MCF 10A (cell line): Measurements from ENCODE around the gene TRIB2. TPM values are rescaled to one million over a fixed set of nuclear protein-coding genes. Genes with fewer than 3 reads are reported as not detected.

Experiments used
- BruUV-seq: library from RNA; stranded (reverse); fragments of 400-500 nt; replicated peaks from 2 replicates; lab custom pipeline; 2021; lab: Mats Ljungman, UMichigan
- CTCF ChIA-PET: fragments of 300-600 bp; sonication (Branson Sonifier 250); formaldehyde crosslinking; extraction: SDS; loops from one replicate; lab custom pipeline; 2021; ENCODE audit warnings: antibody characterized with exemption, inconsistent platforms; lab: Yijun Ruan, JAX
- POLR2A ChIA-PET: fragments of 300-600, 350-650 bp; sonication (Branson Sonifier 250); formaldehyde crosslinking; extraction: SDS; loops from one replicate; lab custom pipeline; 2020; ENCODE audit warnings: antibody characterized with exemption, inconsistent platforms; lab: Yijun Ruan, JAX
- DNase-seq: peaks from one replicate; pipeline ENCODE4 v3.0.0-alpha.2; 2018; ENCODE audit not compliant: unreplicated experiment
- H3K27ac Mint-ChIP-seq: one replicate; pipeline ENCODE4 v1.8.0; 2022; ENCODE audit warnings: mild to moderate bottlenecking, low read depth, mixed read lengths; ENCODE audit not compliant: unreplicated experiment
- H3K27me3 Mint-ChIP-seq: one replicate; pipeline ENCODE4 v1.8.0; 2022; ENCODE audit warnings: mixed read lengths; ENCODE audit not compliant: insufficient read depth, unreplicated experiment
- H3K36me3 Mint-ChIP-seq: one replicate; pipeline ENCODE4 v1.8.0; 2022; ENCODE audit warnings: mild to moderate bottlenecking, moderate library complexity, mixed read lengths; ENCODE audit not compliant: insufficient read depth, unreplicated experiment
- H3K4me1 Mint-ChIP-seq: one replicate; pipeline ENCODE4 v1.8.0; 2022; ENCODE audit warnings: mixed read lengths; ENCODE audit not compliant: insufficient read depth, unreplicated experiment
- H3K4me3 Mint-ChIP-seq: one replicate; pipeline ENCODE4 v1.8.0; 2022; ENCODE audit warnings: mild to moderate bottlenecking, moderate library complexity, mixed read lengths; ENCODE audit not compliant: unreplicated experiment
- H3K9me3 Mint-ChIP-seq: one replicate; pipeline ENCODE4 v1.8.0; 2022; ENCODE audit warnings: mixed read lengths; ENCODE audit not compliant: unreplicated experiment
- intact Hi-C: fragments of 100-400 bp; cut with micrococcal nuclease; formaldehyde crosslinking; loops from 2 replicates; pipeline ENCODE4 v1.14.1; 2022
- total RNA-seq: library from RNA; stranded (reverse); gene quantifications from 2 replicates; pipeline ENCODE4 v1.2.3, GENCODE V29; 2022
- TF ChIP-seq, protein P1 (sequence below): fragments of 200-600 bp; IDR thresholded peaks from one replicate; pipeline ENCODE4 v1.8.0; 2022; ENCODE audit warnings: antibody characterized with exemption, mild to moderate bottlenecking; ENCODE audit not compliant: unreplicated experiment

Gene TRIB2
- total RNA-seq, 1 experiment from 2014 or later: 12.9 TPM

GRCh38 chr2:12708508-12709206, 8.1 kb upstream of the TRIB2 start:
- BruUV-seq: no TSS peak
- Mint-ChIP-seq H3K4me1 (peaks cover 6% of the 10 kb centered on the region), H3K4me3 (no peak overlapping the region), H3K27me3 (no peaks in the 10 kb centered on the region), H3K36me3 (no peaks in the 10 kb centered on the region), H3K27ac (no peak overlapping the region), H3K9me3 (no peaks in the 10 kb centered on the region)
- ChIA-PET POLR2A (interaction anchor here (0.6 to 1.0 kb wide), 3 partner anchors 9 to 294 kb away, joined by 3 read pairs; no protein-coding TSS in a partner anchor), CTCF (interaction anchor here (0.6 to 1.0 kb wide), 5 partner anchors 21 to 879 kb away, joined by 3 to 4 read pairs (median 3); no protein-coding TSS in a partner anchor)
- intact Hi-C loops: no loop called here
- TF ChIP-seq, protein P1, sequence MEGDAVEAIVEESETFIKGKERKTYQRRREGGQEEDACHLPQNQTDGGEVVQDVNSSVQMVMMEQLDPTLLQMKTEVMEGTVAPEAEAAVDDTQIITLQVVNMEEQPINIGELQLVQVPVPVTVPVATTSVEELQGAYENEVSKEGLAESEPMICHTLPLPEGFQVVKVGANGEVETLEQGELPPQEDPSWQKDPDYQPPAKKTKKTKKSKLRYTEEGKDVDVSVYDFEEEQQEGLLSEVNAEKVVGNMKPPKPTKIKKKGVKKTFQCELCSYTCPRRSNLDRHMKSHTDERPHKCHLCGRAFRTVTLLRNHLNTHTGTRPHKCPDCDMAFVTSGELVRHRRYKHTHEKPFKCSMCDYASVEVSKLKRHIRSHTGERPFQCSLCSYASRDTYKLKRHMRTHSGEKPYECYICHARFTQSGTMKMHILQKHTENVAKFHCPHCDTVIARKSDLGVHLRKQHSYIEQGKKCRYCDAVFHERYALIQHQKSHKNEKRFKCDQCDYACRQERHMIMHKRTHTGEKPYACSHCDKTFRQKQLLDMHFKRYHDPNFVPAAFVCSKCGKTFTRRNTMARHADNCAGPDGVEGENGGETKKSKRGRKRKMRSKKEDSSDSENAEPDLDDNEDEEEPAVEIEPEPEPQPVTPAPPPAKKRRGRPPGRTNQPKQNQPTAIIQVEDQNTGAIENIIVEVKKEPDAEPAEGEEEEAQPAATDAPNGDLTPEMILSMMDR: no peak
- DNase-seq: no peak

GRCh38 chr2:12709207-12709522, 7.6 kb upstream of the TRIB2 start:
- TF ChIP-seq, protein P1: no peak
- Mint-ChIP-seq H3K4me1 (peaks cover 9% of the 10 kb centered on the region), H3K27me3 (no peaks in the 10 kb centered on the region), H3K4me3 (no peak overlapping the region), H3K27ac (no peak overlapping the region), H3K36me3 (no peaks in the 10 kb centered on the region), H3K9me3 (no peaks in the 10 kb centered on the region)
- ChIA-PET CTCF (interaction anchor here (0.8 to 1.0 kb wide), 3 partner anchors 165 to 879 kb away, joined by 3 to 4 read pairs (median 3); no protein-coding TSS in a partner anchor), POLR2A (interaction anchor here (0.6 to 1.0 kb wide), 2 partner anchors 10 to 295 kb away, joined by 3 read pairs; no protein-coding TSS in a partner anchor)
- no peak for DNase-seq
- intact Hi-C loops: no loop called here
- BruUV-seq: no TSS peak

GRCh38 chr2:12710301-12710700, 6.4 kb upstream of the TRIB2 start:
- TF ChIP-seq, protein P1: no peak
- no peaks in the 10 kb centered on the region for H3K27me3 Mint-ChIP-seq
- CTCF ChIA-PET: interaction anchor here (0.5 to 1.1 kb wide), 5 partner anchors 71 to 392 kb away, joined by 3 read pairs; no protein-coding TSS in a partner anchor
- BruUV-seq: no TSS peak
- no peak overlapping the region for H3K4me3 Mint-ChIP-seq
- peaks cover 20% of the 10 kb centered on the region for H3K4me1 Mint-ChIP-seq
- intact Hi-C loops: loop anchor here (10.0 kb wide), 4 partner anchors 126 to 666 kb away; no protein-coding TSS in a partner anchor
- POLR2A ChIA-PET: no interaction called here
- no peak for DNase-seq
- H3K36me3 Mint-ChIP-seq: no peaks in the 10 kb centered on the region
- no peaks in the 10 kb centered on the region for H3K9me3 Mint-ChIP-seq
- H3K27ac Mint-ChIP-seq: no peak overlapping the region

DNA sequence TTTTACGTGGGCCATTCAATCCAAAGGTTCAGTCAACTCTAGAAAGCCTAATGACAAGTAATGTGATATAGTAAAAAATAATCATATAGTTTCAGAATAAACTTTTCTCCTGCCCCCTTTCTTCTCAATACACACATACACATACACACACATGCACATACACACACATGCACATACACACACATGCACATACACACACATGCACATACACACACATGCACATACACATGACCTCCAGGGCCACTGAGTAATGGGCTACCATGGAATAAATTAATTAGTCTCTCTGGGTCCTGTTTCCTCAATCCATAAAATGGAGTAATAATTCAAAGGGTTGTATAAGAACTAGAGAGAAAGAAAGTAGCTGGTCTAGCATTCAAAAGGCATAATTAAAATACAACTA, 5.4 kb upstream of the TRIB2 start:
- TF ChIP-seq, protein P1: no peak
- peaks cover 31% of the 10 kb centered on the region for H3K4me1 Mint-ChIP-seq
- H3K27me3 Mint-ChIP-seq: no peaks in the 10 kb centered on the region
- H3K4me3 Mint-ChIP-seq: no peak overlapping the region
- ChIA-PET POLR2A (no interaction called here), CTCF (interaction anchor here (1.2 kb wide), 1 partner anchor 215 kb away, joined by 3 read pairs; no protein-coding TSS in a partner anchor)
- no peaks in the 10 kb centered on the region for H3K9me3 Mint-ChIP-seq
- no peaks in the 10 kb centered on the region for H3K36me3 Mint-ChIP-seq
- DNase-seq: no peak
- no TSS peak for BruUV-seq
- no peak overlapping the region for H3K27ac Mint-ChIP-seq
- intact Hi-C loops: loop anchor here (10.0 kb wide), 4 partner anchors 127 to 667 kb away; no protein-coding TSS in a partner anchor
